HUES6 (cell line): ENCODE measurements around the gene APPBP2.

Experiments used
- H3K27ac ChIP-seq: 2 replicates; pipeline ENCODE4 v1.7.0; 2013; ENCODE audit warnings: low read depth, mild to moderate bottlenecking, low read length, inconsistent platforms
- H3K27me3 ChIP-seq: 2 replicates; pipeline ENCODE4 v1.6.1; 2013; ENCODE audit warnings: low read length; ENCODE audit not compliant: control insufficient read depth, insufficient read depth
- H3K36me3 ChIP-seq: 2 replicates; pipeline ENCODE4 v1.6.1; 2013; ENCODE audit warnings: low read length; ENCODE audit not compliant: control insufficient read depth, insufficient read depth
- H3K4me1 ChIP-seq: 2 replicates; pipeline ENCODE4 v1.6.1; 2013; ENCODE audit warnings: low read length; ENCODE audit not compliant: control insufficient read depth, insufficient read depth
- H3K4me3 ChIP-seq: 2 replicates; pipeline ENCODE4 v1.5.1; 2013; ENCODE audit warnings: low read depth, low read length
- H3K9ac ChIP-seq: one replicate; pipeline ENCODE4 v1.6.1; 2013; ENCODE audit warnings: mild to moderate bottlenecking, low read length
- H3K9me3 ChIP-seq: 2 replicates; pipeline ENCODE4 v1.6.1; 2013; ENCODE audit warnings: low read depth, low read length; ENCODE audit not compliant: control insufficient read depth, insufficient read depth

Gene APPBP2

GRCh38 chr17:60525685-60526514, at the start of gene APPBP2:
TSS of gene APPBP2 (minus strand) at chr17:60526242. CDS start at chr17:60525931, 311 bp downstream.
- 0 out of 2 replicates have a peak, but pooled peaks cover 9% of the 10 kb centered on the region for H3K4me1 ChIP-seq
- no peaks in the 10 kb centered on the region for H3K27me3 ChIP-seq
- peak within 1 kb of the TSS; percentile 98 for H3K4me3 ChIP-seq
- peaks cover 3% of the 10 kb centered on the region; the same call in 1 of the 2 replicates for H3K36me3 ChIP-seq
- H3K9ac ChIP-seq = peak within 1 kb of the TSS; percentile 96
- peaks cover 12% of the 10 kb centered on the region; the same call in 1 of the 2 replicates for H3K9me3 ChIP-seq
- peak within 1 kb of the TSS; percentile 95 for H3K27ac ChIP-seq

GRCh38 chr17:60573236-60574051, 47.4 kb upstream of the APPBP2 start:
- H3K4me1 ChIP-seq = peaks cover 8% of the 10 kb centered on the region
- no peaks in the 10 kb centered on the region for H3K27me3 ChIP-seq
- no peak overlapping the region for H3K9ac ChIP-seq
- H3K27ac ChIP-seq = no peak overlapping the region
- H3K4me3 ChIP-seq = no peak overlapping the region
- H3K36me3 ChIP-seq = no peaks in the 10 kb centered on the region
- peaks cover 5% of the 10 kb centered on the region; the same call in 1 of the 2 replicates for H3K9me3 ChIP-seq

DNA sequence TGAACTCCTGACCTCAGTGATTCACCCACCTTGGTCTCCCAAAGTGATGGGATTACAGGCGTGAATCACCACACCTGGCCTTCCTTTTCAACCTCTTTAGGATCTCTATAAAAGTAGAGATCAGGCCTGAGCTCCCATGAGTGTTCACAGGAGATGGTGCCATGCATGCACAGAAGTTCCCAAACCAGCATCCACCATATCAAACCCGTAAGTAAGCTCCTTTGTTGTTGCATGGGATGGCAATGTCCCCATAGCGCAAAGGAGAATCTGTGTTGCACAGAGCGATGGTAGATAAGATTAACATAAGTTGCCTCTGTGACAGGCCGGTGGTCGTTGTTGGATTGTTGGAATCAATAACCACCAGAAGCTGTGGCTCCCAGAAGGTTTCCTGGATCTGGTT, 39.2 kb upstream of the APPBP2 start:
- Histone ChIP-seq H3K9me3 (no peaks in the 10 kb centered on the region), H3K4me3 (no peak overlapping the region), H3K9ac (no peak overlapping the region), H3K36me3 (no peaks in the 10 kb centered on the region), H3K27ac (no peak overlapping the region), H3K27me3 (no peaks in the 10 kb centered on the region), H3K4me1 (no peaks in the 10 kb centered on the region)

GRCh38 chr17:60563743-60564142, 37.7 kb upstream of the APPBP2 start:
- no peaks in the 10 kb centered on the region for H3K27me3 ChIP-seq
- H3K4me3 ChIP-seq = no peak overlapping the region
- no peaks in the 10 kb centered on the region for H3K36me3 ChIP-seq
- H3K9me3 ChIP-seq = peaks cover 3% of the 10 kb centered on the region
- no peak overlapping the region for H3K9ac ChIP-seq
- no peak overlapping the region for H3K27ac ChIP-seq
- H3K4me1 ChIP-seq = no peaks in the 10 kb centered on the region

DNA sequence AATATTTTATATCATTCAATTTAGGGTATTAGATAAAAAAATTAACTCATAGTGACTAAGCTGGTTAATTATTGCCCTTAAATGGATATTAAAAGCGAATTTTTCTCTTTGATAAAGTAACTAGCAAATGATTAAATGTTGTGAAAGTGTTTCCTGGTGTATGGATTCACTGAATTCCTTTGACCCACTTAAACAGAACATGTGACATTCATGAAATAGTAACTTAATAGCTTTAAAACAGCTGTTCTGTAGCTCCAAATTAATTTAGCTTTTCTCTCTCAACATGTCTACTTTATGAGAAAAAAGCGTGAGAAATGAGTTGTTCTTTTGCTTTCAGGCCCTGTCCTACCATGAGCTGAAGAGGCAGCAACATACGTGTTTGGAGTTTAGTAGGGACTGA, 36.4 kb upstream of the APPBP2 start:
- H3K9me3 ChIP-seq = peaks cover 15% of the 10 kb centered on the region
- no peaks in the 10 kb centered on the region for H3K27me3 ChIP-seq
- no peak overlapping the region for H3K4me3 ChIP-seq
- no peaks in the 10 kb centered on the region for H3K36me3 ChIP-seq
- H3K4me1 ChIP-seq = no peaks in the 10 kb centered on the region
- H3K9ac ChIP-seq = no peak overlapping the region
- no peak overlapping the region for H3K27ac ChIP-seq

- Histone ChIP-seq H3K27ac (no peak overlapping the region), H3K36me3 (no peaks in the 10 kb centered on the region), H3K4me1 (no peaks in the 10 kb centered on the region), H3K9me3 (peaks cover 24% of the 10 kb centered on the region), H3K9ac (no peak overlapping the region), H3K27me3 (no peaks in the 10 kb centered on the region), H3K4me3 (no peak overlapping the region)
Measured at GRCh38 chr17:60560860-60561257, 34.8 kb upstream of the APPBP2 start.

DNA sequence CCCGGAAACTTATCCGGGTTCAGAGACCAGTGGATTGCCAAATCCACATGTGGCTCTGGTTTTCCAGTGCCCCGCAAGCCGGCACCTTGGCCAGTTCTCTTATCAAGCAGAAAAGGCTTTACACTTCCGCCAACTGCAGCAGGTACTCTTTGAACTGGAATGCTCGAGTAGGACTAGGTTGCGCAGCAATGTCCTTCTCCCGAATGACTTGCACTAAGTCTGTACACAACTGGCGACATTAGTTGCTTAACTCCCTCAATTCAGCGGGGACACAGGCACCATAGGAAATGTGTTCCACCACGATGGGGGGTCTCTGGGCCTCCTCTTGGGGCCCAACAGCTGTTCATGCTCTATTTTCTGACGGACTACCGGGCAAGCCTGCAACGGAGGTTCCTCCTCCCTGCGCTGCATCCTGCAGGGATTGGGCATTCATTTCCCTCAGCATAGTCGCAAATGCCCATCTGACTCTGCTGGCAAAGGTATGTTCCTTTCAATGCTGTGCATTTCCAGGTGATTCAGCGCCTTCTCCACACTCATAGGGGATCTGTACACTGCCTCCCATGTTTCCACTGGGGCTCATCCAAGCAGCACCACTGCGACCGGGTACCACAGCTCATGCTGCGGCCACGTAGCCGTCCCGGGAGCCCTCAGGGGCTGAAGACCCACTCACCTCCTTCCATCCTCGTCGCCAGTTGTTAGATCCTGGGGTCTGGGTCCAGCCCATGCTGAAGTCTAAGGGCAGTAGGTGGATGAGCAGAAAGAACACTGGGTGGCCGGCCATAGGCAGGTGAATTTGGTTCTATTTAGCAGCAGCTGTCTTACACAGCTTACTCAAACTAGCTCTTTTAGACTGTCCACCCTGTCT, 34.2 kb upstream of the APPBP2 start:
- Histone ChIP-seq H3K36me3 (no peaks in the 10 kb centered on the region), H3K27me3 (no peaks in the 10 kb centered on the region), H3K9ac (no peak overlapping the region), H3K9me3 (peaks cover 28% of the 10 kb centered on the region), H3K4me1 (no peaks in the 10 kb centered on the region), H3K27ac (no peak overlapping the region), H3K4me3 (no peak overlapping the region)

DNA sequence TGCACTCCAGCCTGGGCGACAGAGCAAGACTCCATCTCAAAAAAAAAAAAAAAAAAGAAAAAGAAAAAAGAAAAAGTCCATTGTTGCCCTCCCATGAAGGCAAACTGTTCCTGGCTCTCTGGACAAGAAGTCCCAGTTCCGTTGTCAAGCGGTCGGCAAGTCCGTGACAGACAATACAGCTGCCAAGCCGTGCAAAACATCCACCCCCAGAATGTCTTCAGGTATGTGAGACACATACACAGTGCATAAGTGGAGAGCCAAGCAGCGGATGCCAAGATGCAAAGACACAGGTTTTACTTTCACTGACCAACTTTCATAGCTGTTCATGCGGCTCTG, 33.6 kb upstream of the APPBP2 start:
- H3K27me3 ChIP-seq = no peaks in the 10 kb centered on the region
- peaks cover 28% of the 10 kb centered on the region for H3K9me3 ChIP-seq
- no peak overlapping the region for H3K27ac ChIP-seq
- H3K36me3 ChIP-seq = no peaks in the 10 kb centered on the region
- no peak overlapping the region for H3K4me3 ChIP-seq
- no peaks in the 10 kb centered on the region for H3K4me1 ChIP-seq
- H3K9ac ChIP-seq = no peak overlapping the region

DNA sequence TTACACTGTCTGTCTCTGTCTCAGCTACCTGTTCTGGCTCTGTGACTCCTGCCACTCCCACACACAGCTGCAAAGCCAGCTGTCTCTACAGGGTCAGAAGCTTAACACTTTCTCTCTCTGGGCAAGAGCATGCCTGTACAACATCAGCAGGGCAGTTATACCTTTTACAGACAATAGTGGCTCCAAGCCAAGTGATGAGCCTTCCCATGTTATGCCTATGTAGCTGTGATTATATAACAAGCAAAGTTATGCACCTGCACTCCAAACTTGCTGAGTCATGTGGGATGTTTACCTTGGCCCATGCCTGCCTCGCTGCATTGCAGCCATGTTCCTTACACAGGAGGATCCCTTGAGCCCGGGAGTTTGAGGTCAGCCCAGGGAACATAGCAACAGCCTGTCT, 31.8 kb upstream of the APPBP2 start:
- Histone ChIP-seq H3K27me3 (no peaks in the 10 kb centered on the region), H3K4me3 (no peak overlapping the region), H3K4me1 (no peaks in the 10 kb centered on the region), H3K27ac (no peak overlapping the region), H3K36me3 (no peaks in the 10 kb centered on the region), H3K9me3 (peaks cover 41% of the 10 kb centered on the region), H3K9ac (no peak overlapping the region)

DNA sequence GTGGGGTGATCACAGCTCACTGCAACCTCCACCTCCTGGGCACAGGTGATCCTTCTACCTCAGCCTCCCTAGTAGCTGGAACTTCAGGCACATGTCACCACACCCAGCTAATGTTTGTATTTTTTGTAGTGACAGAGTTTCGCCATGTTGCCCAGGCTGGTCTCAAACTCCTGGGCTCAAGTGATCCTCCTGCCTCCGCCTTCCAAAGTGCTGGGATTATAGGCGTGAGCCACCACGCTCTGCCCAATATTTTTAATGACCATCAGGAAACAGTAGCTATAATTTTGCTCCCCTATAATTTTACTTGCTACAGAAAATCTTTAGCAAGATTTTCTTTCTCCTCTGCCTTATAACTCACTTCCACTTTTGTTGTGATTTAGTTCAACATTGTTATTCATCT, 29.7 kb upstream of the APPBP2 start:
- H3K9me3 ChIP-seq = peaks cover 42% of the 10 kb centered on the region
- H3K36me3 ChIP-seq = no peaks in the 10 kb centered on the region
- no peak overlapping the region for H3K4me3 ChIP-seq

More for the DNA sequence above, 29.7 kb upstream of the APPBP2 start:
- Histone ChIP-seq H3K4me1 (no peaks in the 10 kb centered on the region), H3K27ac (no peak overlapping the region), H3K9ac (no peak overlapping the region), H3K27me3 (no peaks in the 10 kb centered on the region)
